Hepatocyte (in vitro differentiated cells): Measurements from ENCODE around the gene SKIL.

Experiments used
- EZH2 ChIP-seq: fragments of 200-600 bp; sonication (generic); IDR thresholded peaks from 2 replicates; pipeline ENCODE4 v1.6.1; 2016; ENCODE audit warnings: antibody characterized with exemption, mild to moderate bottlenecking, borderline replicate concordance
- EZH2phosphoT487 ChIP-seq: fragments of 200-600 bp; sonication (generic); IDR thresholded peaks from one replicate; pipeline ENCODE4 v1.6.1; 2018; ENCODE audit warnings: antibody characterized with exemption, mild to moderate bottlenecking, low read depth, moderate library complexity; ENCODE audit not compliant: unreplicated experiment, severe bottlenecking
- TF ChIP-seq, protein P1 (sequence below): fragments of 200-600 bp; sonication (generic); IDR thresholded peaks from 2 replicates; pipeline ENCODE4 v1.5.1; 2016; ENCODE audit warnings: antibody characterized with exemption, mild to moderate bottlenecking; ENCODE audit not compliant: poor library complexity

DNA sequence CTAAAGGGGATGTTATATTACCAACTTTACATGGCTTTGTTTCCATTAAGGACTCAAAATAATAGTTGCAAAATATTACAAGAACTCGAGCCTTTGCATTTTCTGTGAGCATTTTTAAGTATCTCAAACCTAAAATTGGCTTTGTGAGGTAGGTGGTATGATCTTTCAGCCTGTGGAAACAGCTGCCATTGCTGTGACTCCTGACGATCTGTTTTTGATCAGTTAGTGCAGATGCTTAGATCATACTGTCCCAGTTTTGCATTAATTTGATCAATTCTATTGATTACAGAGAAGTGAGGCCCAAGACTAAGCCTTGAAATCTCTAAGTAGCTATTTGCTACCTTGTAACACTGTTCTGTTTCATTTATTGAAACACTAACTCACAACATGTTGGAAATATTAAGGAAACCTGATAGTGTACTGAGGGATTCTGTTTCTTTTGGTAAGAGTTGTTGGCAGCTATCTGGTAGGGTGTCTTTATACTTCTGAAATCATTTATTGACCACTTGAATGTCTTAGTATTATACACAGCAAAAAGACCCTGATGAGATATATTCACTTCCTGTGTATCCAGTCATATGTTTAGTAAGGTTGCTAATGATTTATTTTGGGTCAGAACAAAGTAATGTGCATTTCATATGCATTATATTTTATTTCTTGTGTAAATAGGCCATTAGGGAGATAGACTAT is 14.8 kb downstream of the SKIL start:
- TF ChIP-seq, protein P1, sequence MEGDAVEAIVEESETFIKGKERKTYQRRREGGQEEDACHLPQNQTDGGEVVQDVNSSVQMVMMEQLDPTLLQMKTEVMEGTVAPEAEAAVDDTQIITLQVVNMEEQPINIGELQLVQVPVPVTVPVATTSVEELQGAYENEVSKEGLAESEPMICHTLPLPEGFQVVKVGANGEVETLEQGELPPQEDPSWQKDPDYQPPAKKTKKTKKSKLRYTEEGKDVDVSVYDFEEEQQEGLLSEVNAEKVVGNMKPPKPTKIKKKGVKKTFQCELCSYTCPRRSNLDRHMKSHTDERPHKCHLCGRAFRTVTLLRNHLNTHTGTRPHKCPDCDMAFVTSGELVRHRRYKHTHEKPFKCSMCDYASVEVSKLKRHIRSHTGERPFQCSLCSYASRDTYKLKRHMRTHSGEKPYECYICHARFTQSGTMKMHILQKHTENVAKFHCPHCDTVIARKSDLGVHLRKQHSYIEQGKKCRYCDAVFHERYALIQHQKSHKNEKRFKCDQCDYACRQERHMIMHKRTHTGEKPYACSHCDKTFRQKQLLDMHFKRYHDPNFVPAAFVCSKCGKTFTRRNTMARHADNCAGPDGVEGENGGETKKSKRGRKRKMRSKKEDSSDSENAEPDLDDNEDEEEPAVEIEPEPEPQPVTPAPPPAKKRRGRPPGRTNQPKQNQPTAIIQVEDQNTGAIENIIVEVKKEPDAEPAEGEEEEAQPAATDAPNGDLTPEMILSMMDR = no peak
- TF ChIP-seq EZH2 = no peak
- TF ChIP-seq EZH2phosphoT487 = no peak
